B cell (primary cell): ENCODE data around the gene SIL1. TPM values are rescaled to one million over a fixed set of nuclear protein-coding genes. Genes with fewer than 3 reads are reported as not detected.

Source experiments
- ATAC-seq: fragments of 200-7000 bp; cut with Tn5 transposase; one replicate; pipeline ENCODE4 v1.10.0; 2021; ENCODE audit warnings: low read depth, mild to moderate bottlenecking, moderate number of reproducible peaks, moderate library complexity
- CTCF ChIA-PET: fragments of 350-600 bp; sonication (Branson Sonifier 250); formaldehyde crosslinking; loops from one replicate; lab custom pipeline; 2021; ENCODE audit warnings: antibody characterized with exemption, inconsistent platforms; lab: Charles Lee
- POLR2A ChIA-PET: fragments of 350-600 bp; sonication (Branson Sonifier 250); formaldehyde crosslinking; loops from one replicate; lab custom pipeline; 2021; ENCODE audit warnings: antibody characterized with exemption; lab: Charles Lee
- DNase-seq: peaks from one replicate; pipeline ENCODE4 v3.0.0; 2013
- H2AFZ ChIP-seq: 2 replicates; pipeline ENCODE4 v1.6.1; 2012; ENCODE audit warnings: mild to moderate bottlenecking, low read depth, low read length; ENCODE audit not compliant: insufficient read depth, poor library complexity, severe bottlenecking
- H3K27ac ChIP-seq, 2 donors: 1 replicate in 1 of 2; 2 replicates in 1 of 2; pipeline ENCODE4 v1.5.1; 2012 to 2013; ENCODE audit warnings: low read length in 2 of 2, mild to moderate bottlenecking in 2 of 2, moderate library complexity in 1 of 2
- H3K27me3 ChIP-seq, 4 experiments: fragments of 200-600 bp in 1 of 4; sonication (generic) in 1 of 4; replicated peaks in 1 of 4; 1 replicate in 2 of 4; 2 replicates in 2 of 4; pipeline versions ENCODE4 v1.6.1 to v1.7.0; 2013 to 2016; ENCODE audit warnings: low read length in 3 of 4, mild to moderate bottlenecking in 2 of 4, mixed read lengths in 1 of 4, moderate library complexity in 1 of 4; ENCODE audit not compliant: insufficient read depth in 4 of 4, control insufficient read depth in 3 of 4; ENCODE audit errors: control extremely low read depth in 1 of 4
- H3K36me3 ChIP-seq, 2 experiments: replicated peaks in 1 of 2; 1 replicate in 1 of 2; 2 replicates in 1 of 2; pipeline versions ENCODE4 v1.6.1 to v1.7.1; 2013; ENCODE audit warnings: low read length in 1 of 2; ENCODE audit not compliant: insufficient read depth in 2 of 2, control insufficient read depth in 1 of 2; ENCODE audit errors: control extremely low read depth in 1 of 2, extremely low read depth in 1 of 2
- H3K4me1 ChIP-seq, 2 donors: fragments of 200-600 bp in 1 of 2; sonication (generic) in 1 of 2; 1 replicate in 1 of 2; 2 replicates in 1 of 2; pipeline versions ENCODE4 v1.5.1 to v1.6.1; 2013 to 2017; ENCODE audit warnings: low read length in 2 of 2; ENCODE audit not compliant: control insufficient read depth in 2 of 2, insufficient read depth in 2 of 2
- H3K4me2 ChIP-seq: replicated peaks from 2 replicates; pipeline ENCODE3; 2012; ENCODE audit warnings: mild to moderate bottlenecking, low read depth, low read length; ENCODE audit not compliant: poor library complexity, severe bottlenecking
- H3K4me3 ChIP-seq, 5 experiments: fragments of 200-600 bp in 1 of 5; sonication (generic) in 1 of 5; 1 replicate in 3 of 5; 2 replicates in 2 of 5; pipeline versions ENCODE4 v1.5.1 to v1.7.0; 2011 to 2016; ENCODE audit warnings: low read length in 4 of 5, mild to moderate bottlenecking in 4 of 5, low read depth in 2 of 5, control low read depth in 1 of 5, moderate library complexity in 1 of 5; ENCODE audit not compliant: insufficient read depth in 1 of 5; ENCODE audit errors: control extremely low read depth in 1 of 5, extremely low read depth in 1 of 5
- H3K79me2 ChIP-seq: fragments of 200-600 bp; sonication (generic); one replicate; pipeline ENCODE4 v1.6.0; 2016; ENCODE audit warnings: low read length; ENCODE audit not compliant: control insufficient read depth, insufficient read depth
- H3K9ac ChIP-seq: fragments of 200-600 bp; sonication (generic); 2 replicates; pipeline ENCODE4 v1.6.1; 2017; ENCODE audit warnings: mild to moderate bottlenecking, low read length, moderate library complexity
- H3K9me3 ChIP-seq, 3 donors: one replicate each; pipeline versions ENCODE4 v1.6.1 to v1.7.1; 2013; ENCODE audit warnings: low read length in 2 of 3; ENCODE audit not compliant: control insufficient read depth in 2 of 3, insufficient read depth in 1 of 3; ENCODE audit errors: control extremely low read depth in 1 of 3
- H4K20me1 ChIP-seq: 2 replicates; pipeline ENCODE4 v1.6.0; 2012; ENCODE audit warnings: mild to moderate bottlenecking, low read length; ENCODE audit not compliant: insufficient read depth, control insufficient read depth, poor library complexity, severe bottlenecking
- H3K27ac Mint-ChIP-seq: one replicate; pipeline ENCODE4 v1.8.0; 2021; ENCODE audit warnings: mixed read lengths
- H3K27me3 Mint-ChIP-seq: one replicate; pipeline ENCODE4 v1.8.0; 2021; ENCODE audit warnings: mixed read lengths
- H3K4me1 Mint-ChIP-seq: one replicate; pipeline ENCODE4 v1.8.0; 2021; ENCODE audit warnings: mixed read lengths
- H3K4me3 Mint-ChIP-seq: one replicate; pipeline ENCODE4 v1.8.0; 2021; ENCODE audit warnings: mixed read lengths
- H3K9me3 Mint-ChIP-seq: one replicate; pipeline ENCODE4 v1.8.0; 2022; ENCODE audit warnings: mixed read lengths; ENCODE audit not compliant: insufficient read depth
- EZH2 ChIP-seq: IDR thresholded peaks from 2 replicates; pipeline ENCODE4 v1.6.1; 2012; ENCODE audit warnings: borderline replicate concordance, low read depth, mild to moderate bottlenecking, moderate library complexity, low read length; ENCODE audit not compliant: insufficient read depth, poor library complexity, severe bottlenecking
- WGBS: methylation state at CpG from one replicate; pipeline ENCODE4 v1.1.5; 2013; ENCODE audit warnings: missing lambda C conversion rate; ENCODE audit not compliant: insufficient coverage; 5-methylcytosine and 5-hydroxymethylcytosine counted together
- intact Hi-C: fragments of 100-400 bp; cut with micrococcal nuclease; formaldehyde crosslinking; loops from one replicate; pipeline ENCODE4 v1.10.0; 2022
- polyA plus RNA-seq: library from polyadenylated mRNA; depleted of rRNA; stranded (reverse); fragments of >200 nt; gene quantifications from 2 replicates; pipeline ENCODE4 v1.2.3, GENCODE V29; 2012
- total RNA-seq, 2 donors: library from RNA; stranded (reverse); fragments of 120-200 nt in 1 of 2; gene quantifications; 1 replicate in 1 of 2; 2 replicates in 1 of 2; pipeline versions ENCODE4 v1.2.3 to v1.2.4, GENCODE V29; 2013 to 2022
- TF ChIP-seq, protein P1 (sequence below): fragments of 200-600 bp; IDR thresholded peaks from one replicate; pipeline ENCODE4 v1.8.0; 2022; ENCODE audit warnings: antibody characterized with exemption, mild to moderate bottlenecking

Gene SIL1
- total and polyA plus RNA-seq, 2 donors (not counting 1 experiment from before 2014, with no cell fraction given) = 16.9 to 19.8 TPM

DNA sequence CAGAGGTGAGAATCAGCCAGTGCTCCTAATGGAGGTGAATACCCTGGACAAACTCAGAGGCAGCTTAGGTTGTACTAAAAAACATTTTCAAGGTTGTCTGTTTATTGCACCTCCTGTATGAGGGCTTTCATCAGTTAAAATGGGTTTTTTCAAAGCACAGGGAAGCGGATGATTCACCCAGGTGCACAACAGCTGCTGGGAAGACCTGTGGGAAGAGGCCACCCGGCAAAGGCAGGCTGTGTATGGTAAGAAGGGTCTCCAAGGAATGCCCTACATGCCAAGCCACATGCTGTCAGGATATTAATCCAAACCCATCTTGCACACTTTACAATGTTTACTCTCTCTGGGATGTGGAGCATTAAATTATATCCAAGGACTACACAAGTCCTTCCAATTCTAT, 14.7 kb downstream of the SIL1 start:
- no peak overlapping the region for H3K4me3 Mint-ChIP-seq
- H3K4me3 ChIP-seq = no peak overlapping the region
- CTCF ChIA-PET = interaction anchor here (1.3 kb wide), 1 partner anchor 20 kb away, joined by 3 read pairs; no protein-coding TSS in a partner anchor
- peaks cover 38% of the 10 kb centered on the region for H3K4me1 Mint-ChIP-seq
- no peaks in the 10 kb centered on the region for H3K27me3 ChIP-seq
- TF ChIP-seq, protein P1, sequence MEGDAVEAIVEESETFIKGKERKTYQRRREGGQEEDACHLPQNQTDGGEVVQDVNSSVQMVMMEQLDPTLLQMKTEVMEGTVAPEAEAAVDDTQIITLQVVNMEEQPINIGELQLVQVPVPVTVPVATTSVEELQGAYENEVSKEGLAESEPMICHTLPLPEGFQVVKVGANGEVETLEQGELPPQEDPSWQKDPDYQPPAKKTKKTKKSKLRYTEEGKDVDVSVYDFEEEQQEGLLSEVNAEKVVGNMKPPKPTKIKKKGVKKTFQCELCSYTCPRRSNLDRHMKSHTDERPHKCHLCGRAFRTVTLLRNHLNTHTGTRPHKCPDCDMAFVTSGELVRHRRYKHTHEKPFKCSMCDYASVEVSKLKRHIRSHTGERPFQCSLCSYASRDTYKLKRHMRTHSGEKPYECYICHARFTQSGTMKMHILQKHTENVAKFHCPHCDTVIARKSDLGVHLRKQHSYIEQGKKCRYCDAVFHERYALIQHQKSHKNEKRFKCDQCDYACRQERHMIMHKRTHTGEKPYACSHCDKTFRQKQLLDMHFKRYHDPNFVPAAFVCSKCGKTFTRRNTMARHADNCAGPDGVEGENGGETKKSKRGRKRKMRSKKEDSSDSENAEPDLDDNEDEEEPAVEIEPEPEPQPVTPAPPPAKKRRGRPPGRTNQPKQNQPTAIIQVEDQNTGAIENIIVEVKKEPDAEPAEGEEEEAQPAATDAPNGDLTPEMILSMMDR = no peak
- no peak for TF ChIP-seq EZH2
- H3K27me3 Mint-ChIP-seq = no peaks in the 10 kb centered on the region
- no peak for DNase-seq
- no peak overlapping the region for H3K4me2 ChIP-seq
- intact Hi-C loops = no loop called here
- H3K9me3 ChIP-seq = no peaks in the 10 kb centered on the region
- H3K9ac ChIP-seq = no peak overlapping the region
- H4K20me1 ChIP-seq = peaks cover 5% of the 10 kb centered on the region
- peaks cover 12 to 15% of the 10 kb centered on the region in 2 donors for H3K4me1 ChIP-seq
- no peak overlapping the region for H3K27ac Mint-ChIP-seq
- POLR2A ChIA-PET = no interaction called here
- no peaks in the 10 kb centered on the region for H3K36me3 ChIP-seq
- 100% methylated on average over 2 of the region's 2 CpGs for WGBS
- no peaks in the 10 kb centered on the region for H3K9me3 Mint-ChIP-seq
- H3K79me2 ChIP-seq = peaks cover 33% of the 10 kb centered on the region
- H2AFZ ChIP-seq = no peak overlapping the region
- H3K27ac ChIP-seq = no peak overlapping the region
- ATAC-seq = no peak

DNA sequence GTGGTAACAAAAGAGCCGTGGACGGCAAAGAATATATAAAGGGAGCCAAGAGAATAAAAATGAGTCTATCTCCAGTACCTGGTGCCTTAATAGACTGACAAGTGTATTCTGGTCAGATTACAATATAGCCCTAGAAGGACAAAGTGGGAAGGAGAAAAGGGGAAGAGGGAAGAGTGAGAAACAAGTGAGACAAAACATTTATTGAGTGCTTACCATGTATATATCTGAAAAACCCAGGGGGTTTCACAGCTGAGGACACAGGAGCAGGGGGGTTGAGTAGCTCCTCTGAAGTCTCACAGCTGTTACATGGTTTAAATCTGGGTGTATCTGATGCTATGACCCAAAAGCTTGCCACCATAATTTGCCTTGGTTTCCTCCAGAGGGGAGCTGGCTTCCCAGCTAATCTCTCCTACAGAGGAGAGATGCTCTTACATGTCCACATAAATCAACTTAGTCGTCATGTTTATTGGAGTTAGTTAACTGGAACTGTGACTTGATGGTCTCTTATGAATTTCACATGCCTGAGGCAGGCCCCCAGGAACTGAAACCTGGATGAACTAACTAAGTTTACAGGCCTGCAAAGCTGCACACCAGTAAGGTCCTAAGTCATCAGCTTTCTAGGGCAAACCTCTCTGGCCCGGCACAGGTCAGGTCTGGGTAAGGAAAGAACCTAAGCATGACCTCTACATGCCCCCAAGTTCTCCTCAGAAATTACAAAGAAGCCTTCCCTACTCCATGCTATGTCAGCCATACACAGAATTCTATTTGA, 15.5 kb downstream of the SIL1 start:
- ATAC-seq = no peak
- no peak for DNase-seq
- H3K79me2 ChIP-seq = peaks cover 25% of the 10 kb centered on the region
- no peak overlapping the region for H3K9ac ChIP-seq
- H3K27ac ChIP-seq = no peak overlapping the region
- TF ChIP-seq, protein P1 = no peak
- no peak for TF ChIP-seq EZH2
- H3K4me1 ChIP-seq = peaks cover 20 to 23% of the 10 kb centered on the region in 2 donors
- 14% methylated on average over 1 of the region's 4 CpGs for WGBS
- Mint-ChIP-seq H3K27me3 (no peaks in the 10 kb centered on the region), H3K4me1 (peaks cover 46% of the 10 kb centered on the region), H3K4me3 (no peak overlapping the region), H3K27ac (peak overlapping the region; percentile 22), H3K9me3 (no peaks in the 10 kb centered on the region)
- no peak overlapping the region for H3K4me2 ChIP-seq
- H2AFZ ChIP-seq = no peak overlapping the region
- H3K27me3 ChIP-seq = no peaks in the 10 kb centered on the region
- ChIA-PET POLR2A (no interaction called here), CTCF (interaction anchor here (1.3 kb wide), 1 partner anchor 21 kb away, joined by 3 read pairs; no protein-coding TSS in a partner anchor)
- H3K36me3 ChIP-seq = no peaks in the 10 kb centered on the region
- peaks cover 5% of the 10 kb centered on the region for H4K20me1 ChIP-seq
- intact Hi-C loops = no loop called here
- H3K9me3 ChIP-seq = no peaks in the 10 kb centered on the region
- H3K4me3 ChIP-seq = no peak overlapping the region
